Mesenchymal stem cell (in vitro differentiated cells and primary cell): ENCODE data around the gene PRKAG2.
A peak's percentile ranks its signal among the peaks of the same experiment; 100 is the strongest.

Experiments
- DNase-seq: peaks from one replicate; pipeline ENCODE4 v3.0.0-alpha.2; 2013
- H2AFZ ChIP-seq: one replicate; pipeline ENCODE4 v1.6.1; 2013; ENCODE audit warnings: low read depth, mild to moderate bottlenecking, control low read depth, inconsistent platforms, low read length, moderate library complexity
- H2AK5ac ChIP-seq: 2 replicates; pipeline ENCODE4 v1.6.1; 2013; ENCODE audit warnings: low read length, moderate library complexity, mild to moderate bottlenecking, inconsistent platforms; ENCODE audit not compliant: severe bottlenecking
- H2BK120ac ChIP-seq: one replicate; pipeline ENCODE4 v1.6.1; 2013; ENCODE audit warnings: low read depth, mild to moderate bottlenecking, inconsistent platforms, low read length, moderate library complexity
- H2BK12ac ChIP-seq, 2 experiments: one replicate each; pipeline ENCODE4 v1.6.1; 2013; ENCODE audit warnings: inconsistent platforms in 2 of 2, low read length in 2 of 2, mild to moderate bottlenecking in 2 of 2, moderate library complexity in 2 of 2, control low read depth in 1 of 2
- H2BK15ac ChIP-seq: one replicate; pipeline ENCODE4 v1.6.1; 2013; ENCODE audit warnings: mild to moderate bottlenecking, low read depth, inconsistent platforms; ENCODE audit not compliant: poor library complexity, severe bottlenecking
- H2BK5ac ChIP-seq: 2 replicates; pipeline ENCODE4 v1.6.1; 2013; ENCODE audit warnings: low read depth, mild to moderate bottlenecking, low read length, control low read depth, inconsistent platforms; ENCODE audit not compliant: poor library complexity, severe bottlenecking
- H3K14ac ChIP-seq, 2 experiments: one replicate each; pipeline ENCODE4 v1.6.1; 2013; ENCODE audit warnings: inconsistent platforms in 2 of 2, low read length in 2 of 2, control low read depth in 1 of 2, mild to moderate bottlenecking in 1 of 2, moderate library complexity in 1 of 2
- H3K18ac ChIP-seq, 2 experiments: one replicate each; pipeline ENCODE4 v1.6.1; 2013; ENCODE audit warnings: inconsistent platforms in 2 of 2, low read length in 2 of 2, control low read depth in 1 of 2, low read depth in 1 of 2, mild to moderate bottlenecking in 1 of 2
- H3K23ac ChIP-seq, 2 experiments: one replicate each; pipeline ENCODE4 v1.6.1; 2013; ENCODE audit warnings: inconsistent platforms in 2 of 2, low read length in 2 of 2, mild to moderate bottlenecking in 2 of 2, moderate library complexity in 2 of 2, control low read depth in 1 of 2
- H3K27ac ChIP-seq: 2 replicates; pipeline ENCODE4 v1.5.1; 2013; ENCODE audit warnings: mild to moderate bottlenecking, moderate library complexity, low read length, control low read depth, inconsistent platforms; ENCODE audit not compliant: poor library complexity, severe bottlenecking
- H3K27me3 ChIP-seq, 2 experiments: 2 replicates each; pipeline versions ENCODE4 v1.6.1 to v1.7.0; 2013; ENCODE audit warnings: low read length in 2 of 2, mild to moderate bottlenecking in 2 of 2, moderate library complexity in 2 of 2, control low read depth in 1 of 2, inconsistent platforms in 1 of 2; ENCODE audit not compliant: control insufficient read depth in 1 of 2, insufficient read depth in 1 of 2
- H3K36me3 ChIP-seq, 2 experiments: 2 replicates each; pipeline versions ENCODE4 v1.6.1 to v1.7.0; 2013; ENCODE audit warnings: low read length in 2 of 2, control low read depth in 1 of 2, inconsistent platforms in 1 of 2, low read depth in 1 of 2, mild to moderate bottlenecking in 1 of 2; ENCODE audit not compliant: insufficient read depth in 2 of 2, control insufficient read depth in 1 of 2
- H3K4ac ChIP-seq, 2 experiments: one replicate each; pipeline ENCODE4 v1.6.1; 2013; ENCODE audit warnings: inconsistent platforms in 2 of 2, low read length in 2 of 2, mild to moderate bottlenecking in 2 of 2, moderate library complexity in 2 of 2, control low read depth in 1 of 2, low read depth in 1 of 2
- H3K4me1 ChIP-seq: 2 replicates; pipeline ENCODE4 v1.6.1; 2013; ENCODE audit warnings: low read depth, low read length, control low read depth; ENCODE audit not compliant: control insufficient read depth, insufficient read depth
- H3K4me2 ChIP-seq: 2 replicates; pipeline ENCODE4 v1.6.1; 2013; ENCODE audit warnings: low read length, mild to moderate bottlenecking, inconsistent platforms; ENCODE audit not compliant: poor library complexity, severe bottlenecking
- H3K4me3 ChIP-seq, 2 experiments: 2 replicates each; pipeline versions ENCODE4 v1.5.1 to v1.7.0; 2013; ENCODE audit warnings: low read length in 2 of 2, mild to moderate bottlenecking in 2 of 2, control low read depth in 1 of 2, low read depth in 1 of 2; ENCODE audit not compliant: insufficient read depth in 1 of 2
- H3K79me1 ChIP-seq: replicated peaks from 2 replicates; pipeline ENCODE4 v1.6.1; 2013; ENCODE audit warnings: mild to moderate bottlenecking, control low read depth, low read length, inconsistent platforms; ENCODE audit not compliant: poor library complexity, severe bottlenecking
- H3K9ac ChIP-seq: 2 replicates; pipeline ENCODE4 v1.7.0; 2013; ENCODE audit warnings: mild to moderate bottlenecking, low read length, moderate library complexity
- H3K9me3 ChIP-seq: 2 replicates; pipeline ENCODE4 v1.7.0; 2013; ENCODE audit warnings: mild to moderate bottlenecking, low read length; ENCODE audit not compliant: control insufficient read depth
- H4K8ac ChIP-seq: one replicate; pipeline ENCODE4 v1.6.1; 2013; ENCODE audit warnings: inconsistent platforms, mild to moderate bottlenecking, low read length, moderate library complexity
- H4K91ac ChIP-seq: one replicate; pipeline ENCODE4 v1.6.1; 2013; ENCODE audit warnings: mild to moderate bottlenecking, low read length, inconsistent platforms
- WGBS: methylation state at CpG from one replicate; pipeline ENCODE4 v1.1.7; 2013; ENCODE audit warnings: mixed read lengths; 5-methylcytosine and 5-hydroxymethylcytosine counted together

PRKAG2 gene

GRCh38 chr7:151742713-151743480 is 134.0 kb downstream of the PRKAG2 start:
- Histone ChIP-seq H2AK5ac (peak overlapping the region; percentile 63), H4K8ac (peak overlapping the region; percentile 87), H3K4me1 (peaks cover 41% of the 10 kb centered on the region), H3K14ac (peak overlapping the region in 1 of 2 experiments; percentile 68), H4K91ac (no peak overlapping the region), H3K4me2 (no peak overlapping the region), H2BK5ac (peak overlapping the region; percentile 15), H3K4ac (peak overlapping the region; percentile 40 to 73), H3K27me3 (no peaks in the 10 kb centered on the region), H3K18ac (peak overlapping the region; percentile 69 to 75), H3K27ac (no peak overlapping the region), H3K23ac (no peak overlapping the region), H2BK15ac (peak overlapping the region; percentile 55), H3K79me1 (no peaks in the 10 kb centered on the region), H3K36me3 (no peaks in the 10 kb centered on the region), H2BK12ac (peak overlapping the region; percentile 43 to 65), H2BK120ac (peak overlapping the region; percentile 8), H3K4me3 (no peak overlapping the region), H2AFZ (no peak overlapping the region), H3K9me3 (no peaks in the 10 kb centered on the region), H3K9ac (no peak overlapping the region)
- 48% methylated on average over 18 of the region's 18 CpGs for WGBS
- DNase-seq: no peak

DNA sequence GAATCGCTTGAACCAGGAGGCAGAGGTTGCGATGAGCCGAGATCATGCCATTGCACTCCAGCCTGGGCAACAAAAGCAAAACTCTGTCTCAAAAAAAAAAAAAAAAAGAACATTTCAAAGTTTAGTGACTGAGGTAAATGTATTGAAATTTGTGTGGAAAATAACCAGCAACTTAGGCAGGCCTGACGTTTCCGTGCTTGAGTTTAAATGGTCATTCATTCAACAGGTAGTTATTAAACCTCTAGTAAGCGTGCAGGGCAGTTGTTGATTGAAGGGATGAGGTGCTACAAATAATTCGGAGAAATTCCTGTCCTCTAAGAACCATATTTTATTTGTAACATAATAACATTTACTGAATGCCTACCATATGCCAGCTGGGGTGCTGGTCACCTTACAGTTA is 135.3 kb downstream of the PRKAG2 start:
- H3K27ac ChIP-seq: no peak overlapping the region
- no peak overlapping the region for H3K14ac ChIP-seq

GRCh38 chr7:151740081-151740851 is 136.6 kb downstream of the PRKAG2 start:
- H4K91ac ChIP-seq: peak overlapping the region; percentile 70
- H3K36me3 ChIP-seq: no peaks in the 10 kb centered on the region
- H3K27me3 ChIP-seq: no peaks in the 10 kb centered on the region
- no peak overlapping the region for H3K9ac ChIP-seq
- H4K8ac ChIP-seq: peak overlapping the region; percentile 52
- H3K23ac ChIP-seq: no peak overlapping the region
- H3K4ac ChIP-seq: peak overlapping the region in 1 of 2 experiments; percentile 47
- peak overlapping the region; percentile 52 to 63 for H3K18ac ChIP-seq
- peak overlapping the region; percentile 51 to 56 for H2BK12ac ChIP-seq
- H2BK5ac ChIP-seq: no peak overlapping the region
- peak overlapping the region; percentile 82 for H2BK15ac ChIP-seq
- DNase-seq: peak; percentile 56
- peak overlapping the region; percentile 24 for H2AFZ ChIP-seq
- no peak overlapping the region for H3K4me2 ChIP-seq
- H2BK120ac ChIP-seq: peak overlapping the region; percentile 23
- peaks cover 43% of the 10 kb centered on the region for H3K4me1 ChIP-seq
- H3K79me1 ChIP-seq: no peaks in the 10 kb centered on the region
- H3K4me3 ChIP-seq: no peak overlapping the region
- no peaks in the 10 kb centered on the region for H3K9me3 ChIP-seq
- peak overlapping the region; percentile 0 for H3K27ac ChIP-seq
- H2AK5ac ChIP-seq: peak overlapping the region; percentile 87
- H3K14ac ChIP-seq: peak overlapping the region in 1 of 2 experiments; percentile 44
- WGBS: 70% methylated on average over 16 of the region's 16 CpGs

More for the DNA sequence above, 135.3 kb downstream of the PRKAG2 start:
- no peak overlapping the region for H3K18ac ChIP-seq
- WGBS: 92% methylated on average over 3 of the region's 7 CpGs
- H4K8ac ChIP-seq: no peak overlapping the region
- no peak overlapping the region for H3K4me2 ChIP-seq
- no peak overlapping the region for H3K4ac ChIP-seq
- no peak for DNase-seq
- H2BK15ac ChIP-seq: no peak overlapping the region
- no peak overlapping the region for H3K4me3 ChIP-seq
- no peak overlapping the region for H2BK12ac ChIP-seq
- no peak overlapping the region for H2AFZ ChIP-seq
- H3K9ac ChIP-seq: no peak overlapping the region
- no peak overlapping the region for H2BK120ac ChIP-seq
- H3K36me3 ChIP-seq: no peaks in the 10 kb centered on the region
- H3K79me1 ChIP-seq: no peaks in the 10 kb centered on the region
- H2AK5ac ChIP-seq: no peak overlapping the region
- H3K23ac ChIP-seq: no peak overlapping the region
- H2BK5ac ChIP-seq: no peak overlapping the region
- no peaks in the 10 kb centered on the region for H3K27me3 ChIP-seq
- H4K91ac ChIP-seq: no peak overlapping the region
- peaks cover 43% of the 10 kb centered on the region for H3K4me1 ChIP-seq
- no peaks in the 10 kb centered on the region for H3K9me3 ChIP-seq

- Histone ChIP-seq H3K36me3 (no peaks in the 10 kb centered on the region), H4K91ac (no peak overlapping the region), H2BK15ac (no peak overlapping the region), H3K23ac (no peak overlapping the region), H2BK12ac (no peak overlapping the region), H3K4me1 (peaks cover 38% of the 10 kb centered on the region), H3K4ac (no peak overlapping the region), H3K4me3 (no peak overlapping the region), H2AK5ac (no peak overlapping the region), H2BK120ac (no peak overlapping the region), H4K8ac (no peak overlapping the region), H3K4me2 (no peak overlapping the region), H3K9me3 (no peaks in the 10 kb centered on the region), H3K27me3 (no peaks in the 10 kb centered on the region), H3K79me1 (no peaks in the 10 kb centered on the region), H3K18ac (peak overlapping the region in 1 of 2 experiments; percentile 11), H3K9ac (no peak overlapping the region), H3K14ac (no peak overlapping the region), H2BK5ac (no peak overlapping the region), H3K27ac (no peak overlapping the region), H2AFZ (no peak overlapping the region)
- 93% methylated on average over 10 of the region's 10 CpGs for WGBS
- no peak for DNase-seq
Measured at GRCh38 chr7:151738925-151739324, 138.0 kb downstream of the PRKAG2 start.
